ENCODE data around the gene TAGLN.
"Not testable (repeated sequence)": the region's sequence is repeated elsewhere in the genome, so short reads cannot be mapped to it uniquely, and the experiment has no call there.

The TAGLN gene

GRCh38 chr11:117197516-117198456 lies 1.4 kb upstream of the TAGLN start:
- no peak for DNase-seq

GRCh38 chr11:117198613-117199012 lies 557 bp upstream of the TAGLN start:
- DNase-seq: no peak

GRCh38 chr11:117199916-117200812 lies 994 bp downstream of the TAGLN start:
- DNase-seq: no peak

- no peak for DNase-seq
Measured at GRCh38 chr11:117200813-117201657, 1.9 kb downstream of the TAGLN start.

- no peak for DNase-seq
Measured at GRCh38 chr11:117201658-117202305, 2.6 kb downstream of the TAGLN start.

GRCh38 chr11:117202386-117203068 lies 3.4 kb downstream of the TAGLN start:
- DNase-seq: no peak

GRCh38 chr11:117203069-117203407 lies 3.9 kb downstream of the TAGLN start:
- no peak for DNase-seq

GRCh38 chr11:117204283-117205080 lies 5.3 kb downstream of the TAGLN start:
- DNase-seq: no peak

- DNase-seq: no peak
Measured at GRCh38 chr11:117205211-117205818, 6.1 kb downstream of the TAGLN start.

- not testable (repeated sequence) for DNase-seq
Measured at GRCh38 chr11:117206111-117206510, 6.9 kb downstream of the TAGLN start.

- DNase-seq: not testable (repeated sequence)
Measured at GRCh38 chr11:117206859-117207258, 7.7 kb downstream of the TAGLN start.

- not testable (repeated sequence) for DNase-seq
Measured at GRCh38 chr11:117207481-117207880, 8.3 kb downstream of the TAGLN start.

- DNase-seq: not testable (repeated sequence)
Measured at GRCh38 chr11:117208710-117209109, 9.5 kb downstream of the TAGLN start.

GRCh38 chr11:117209351-117210125 lies 10.4 kb downstream of the TAGLN start:
- not testable (repeated sequence) for DNase-seq

GRCh38 chr11:117210620-117211019 lies 11.4 kb downstream of the TAGLN start:
- no peak for DNase-seq

GRCh38 chr11:117212697-117213355 lies 13.7 kb downstream of the TAGLN start:
- no peak for DNase-seq

- DNase-seq: no peak
Measured at GRCh38 chr11:117214404-117215110, 15.4 kb downstream of the TAGLN start.

All from activated CD4-positive, alpha-beta T cell treated with anti-CD3 and anti-CD28 coated beads, Interleukin-2, amount 50 U/mL, for 16 hours (primary cell).